ENCODE measurements around the gene PDE4D. TPM values are rescaled to one million over a fixed set of nuclear protein-coding genes. Genes with fewer than 3 reads are reported as not detected.

Gene PDE4D
- total RNA-seq, 2 experiments from 2014 or later = 40.5 to 41.2 TPM

DNA sequence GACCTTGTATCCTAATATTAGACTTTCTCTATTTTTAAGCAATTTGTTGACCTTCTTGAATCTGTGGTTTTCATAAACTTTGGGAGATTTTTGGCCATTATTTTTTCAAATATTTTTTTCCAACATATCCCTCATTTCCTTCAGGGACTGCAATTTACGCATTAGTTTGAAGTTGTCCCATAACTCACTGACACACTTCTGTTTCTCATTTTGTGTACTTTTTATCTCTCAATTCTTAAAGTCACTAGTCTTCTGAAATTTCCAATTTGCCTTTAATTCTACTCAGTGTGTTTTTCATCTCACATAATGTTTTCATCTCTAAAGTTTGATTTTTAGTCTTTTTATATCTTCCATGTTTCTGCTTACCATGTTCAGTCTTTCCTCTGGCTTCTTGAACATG, 953.9 kb downstream of the PDE4D start:
- peaks cover 6% of the 10 kb centered on the region for H3K4me1 Mint-ChIP-seq (ENCODE audit: low read depth)

DNA sequence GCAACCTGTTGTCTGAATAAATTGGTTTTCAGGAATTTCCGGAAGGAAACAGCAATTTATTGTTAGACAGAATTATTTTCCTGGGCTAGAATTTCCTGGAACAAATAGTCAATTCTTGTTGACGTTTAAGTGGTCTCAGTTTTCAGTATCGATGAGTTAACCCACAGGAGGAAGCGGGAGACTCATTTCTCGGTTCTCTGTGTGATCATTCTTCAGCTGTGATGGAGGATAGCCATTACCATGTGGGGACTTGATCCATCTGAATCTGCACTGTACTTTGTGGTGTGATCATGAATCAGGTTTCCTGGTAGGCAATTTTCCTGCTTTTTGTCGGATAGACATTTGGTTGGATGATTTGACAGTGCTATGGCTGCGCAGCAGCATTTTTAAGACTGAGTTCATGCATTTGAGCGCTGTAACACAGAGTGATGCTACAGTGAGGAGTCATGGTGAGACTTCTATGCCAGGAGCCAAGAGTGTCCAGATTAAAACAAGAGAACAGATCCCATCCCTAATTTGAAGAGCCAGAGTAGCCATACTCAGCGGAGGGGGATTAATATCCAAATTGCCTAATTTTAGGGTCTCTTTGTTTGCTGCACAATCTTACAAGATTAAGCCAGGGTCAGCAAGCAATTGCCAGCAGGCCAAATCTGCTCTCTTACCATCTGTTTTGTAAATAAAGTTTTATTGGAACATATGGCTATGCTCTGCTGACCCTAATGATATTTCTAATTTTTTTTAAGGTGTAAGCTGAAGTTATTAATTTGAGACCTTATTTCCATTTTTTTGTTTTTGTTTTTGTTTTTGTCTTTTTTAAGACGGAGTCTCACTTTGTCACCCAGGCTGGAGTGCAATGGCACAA, 954.7 kb downstream of the PDE4D start:
- intact Hi-C loops (cut with micrococcal nuclease) = no loop called here
- DNase-seq = no peak
- no peaks in the 10 kb centered on the region for H3K27me3 Mint-ChIP-seq (ENCODE audit: low read depth)
- H3K9me3 Mint-ChIP-seq = peaks cover 2% of the 10 kb centered on the region
- H3K4me1 Mint-ChIP-seq (ENCODE audit: low read depth) = peaks cover 15% of the 10 kb centered on the region
- no peak overlapping the region for H3K4me3 Mint-ChIP-seq
- H3K27ac Mint-ChIP-seq = no peak overlapping the region
- CTCF ChIA-PET = no interaction called here
- H3K36me3 Mint-ChIP-seq (ENCODE audit: low read depth) = no peaks in the 10 kb centered on the region

More for the DNA sequence above, 953.9 kb downstream of the PDE4D start:
- intact Hi-C loops (cut with micrococcal nuclease) = no loop called here
- no peaks in the 10 kb centered on the region for H3K27me3 Mint-ChIP-seq (ENCODE audit: low read depth)
- H3K36me3 Mint-ChIP-seq (ENCODE audit: low read depth) = no peaks in the 10 kb centered on the region
- CTCF ChIA-PET = no interaction called here
- no peak overlapping the region for H3K27ac Mint-ChIP-seq
- no peak overlapping the region for H3K4me3 Mint-ChIP-seq
- peaks cover 2% of the 10 kb centered on the region for H3K9me3 Mint-ChIP-seq
- no peak for DNase-seq

DNA sequence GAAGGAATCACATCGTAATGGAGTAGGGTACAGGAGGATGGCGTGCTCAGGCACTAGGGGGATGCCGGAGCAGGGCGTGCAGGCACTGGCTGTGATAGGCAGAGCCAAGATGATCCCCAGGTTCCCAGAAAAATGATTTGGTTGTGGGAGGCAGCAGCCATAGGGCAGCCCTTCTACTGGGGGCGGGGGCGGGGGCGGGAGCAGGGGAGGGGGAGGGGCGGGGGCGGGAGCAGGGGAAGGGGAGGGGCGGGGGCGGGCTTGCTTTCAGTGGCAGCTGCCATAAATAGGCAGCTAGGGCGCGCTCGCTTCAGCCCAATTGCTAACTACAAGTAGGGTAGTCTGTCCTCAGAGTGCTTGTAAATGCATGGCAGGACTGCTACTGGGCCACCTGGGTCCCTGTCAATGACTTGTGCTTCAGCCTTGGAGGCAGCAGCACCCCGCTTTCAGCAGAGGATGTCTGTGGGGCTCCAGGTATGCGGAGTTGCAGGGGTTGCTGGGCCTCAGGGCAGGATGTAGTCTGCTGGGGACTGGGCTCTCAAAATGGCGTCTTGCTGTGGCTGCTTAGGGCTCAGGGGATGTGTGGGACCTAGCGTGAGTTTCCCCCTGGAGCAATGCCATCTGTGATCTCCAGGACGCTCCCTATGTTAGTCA, 956.4 kb downstream of the PDE4D start:
- DNase-seq = no peak

DNA sequence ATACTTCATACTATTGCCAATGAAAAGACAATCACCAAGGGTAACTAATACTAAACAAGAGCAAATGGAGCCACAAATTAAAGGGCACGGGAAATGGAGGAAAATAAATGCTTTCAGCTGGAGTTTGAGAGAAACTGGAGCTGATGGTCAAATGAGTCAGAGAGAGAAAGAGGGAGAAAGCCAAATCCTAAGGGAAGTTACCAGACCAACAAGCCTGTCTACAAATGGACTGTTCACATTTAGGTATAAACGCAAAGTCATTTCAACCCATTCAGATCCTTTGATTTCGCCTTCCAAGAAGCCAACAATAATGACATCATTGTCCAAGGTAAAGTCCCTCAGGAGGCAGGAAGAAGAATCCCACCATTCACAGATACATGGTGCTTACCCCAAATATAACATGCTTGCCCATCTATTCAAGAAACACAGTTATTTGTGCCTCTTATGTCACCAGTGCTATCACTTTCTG, 958.9 kb downstream of the PDE4D start:
- H3K36me3 Mint-ChIP-seq (ENCODE audit: low read depth) = no peaks in the 10 kb centered on the region
- no peaks in the 10 kb centered on the region for H3K27me3 Mint-ChIP-seq (ENCODE audit: low read depth)
- DNase-seq = no peak
- no peak overlapping the region for H3K4me3 Mint-ChIP-seq
- H3K4me1 Mint-ChIP-seq (ENCODE audit: low read depth) = peaks cover 30% of the 10 kb centered on the region
- intact Hi-C loops (cut with micrococcal nuclease) = loop anchor here (1.0 to 2.0 kb wide), 5 partner anchors 8 to 192 kb away; no protein-coding TSS in a partner anchor
- peaks cover 2% of the 10 kb centered on the region for H3K9me3 Mint-ChIP-seq
- CTCF ChIA-PET = interaction anchor here (0.7 to 1.7 kb wide), 3 partner anchors 43 to 105 kb away, joined by 3 to 5 read pairs (median 4); no protein-coding TSS in a partner anchor
- H3K27ac Mint-ChIP-seq = peak overlapping the region; percentile 3

More for the DNA sequence above, 956.4 kb downstream of the PDE4D start:
- no peak overlapping the region for H3K27ac Mint-ChIP-seq
- H3K27me3 Mint-ChIP-seq (ENCODE audit: low read depth) = no peaks in the 10 kb centered on the region
- H3K4me1 Mint-ChIP-seq (ENCODE audit: low read depth) = peaks cover 29% of the 10 kb centered on the region
- peaks cover 2% of the 10 kb centered on the region for H3K9me3 Mint-ChIP-seq
- intact Hi-C loops (cut with micrococcal nuclease) = no loop called here
- no peak overlapping the region for H3K4me3 Mint-ChIP-seq
- no peaks in the 10 kb centered on the region for H3K36me3 Mint-ChIP-seq (ENCODE audit: low read depth)
- CTCF ChIA-PET = no interaction called here

DNA sequence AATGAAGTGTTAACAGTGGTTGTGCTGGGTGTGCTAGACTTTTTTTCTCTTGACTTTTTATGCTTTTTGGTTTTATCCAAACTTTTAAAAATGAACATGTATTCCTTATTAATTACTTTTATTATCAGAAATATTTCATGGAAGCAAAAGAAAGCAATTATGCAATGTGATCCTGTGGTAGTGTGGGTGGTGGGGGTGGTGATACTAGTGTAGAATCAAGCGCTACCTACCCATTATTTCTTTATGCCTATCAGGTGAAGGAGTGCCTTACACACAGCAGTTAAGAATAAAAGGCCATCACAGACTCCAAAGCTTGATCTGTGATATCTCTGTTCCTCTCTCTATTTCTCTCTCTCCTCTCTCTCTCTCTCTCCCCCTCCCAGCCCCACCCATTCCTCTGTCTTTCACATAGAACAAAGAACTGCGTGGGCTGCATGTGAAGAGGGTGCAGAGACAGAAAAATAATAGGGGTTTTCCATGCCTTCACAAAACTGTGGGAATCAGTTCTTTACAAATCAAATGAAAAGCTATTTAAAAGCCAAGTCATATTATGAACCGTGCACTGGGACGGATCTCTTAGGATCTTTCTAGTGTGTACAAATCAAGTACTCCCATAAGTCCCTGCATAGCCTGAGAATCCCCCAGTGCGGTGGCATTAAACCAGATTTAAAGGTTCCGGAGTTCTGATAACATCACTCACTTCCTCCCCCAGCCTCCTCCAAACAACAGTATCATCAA, 959.5 kb downstream of the PDE4D start:
- H3K4me1 Mint-ChIP-seq (ENCODE audit: low read depth) = peaks cover 30% of the 10 kb centered on the region
- DNase-seq = peak; percentile 76
- peaks cover 2% of the 10 kb centered on the region for H3K9me3 Mint-ChIP-seq
- CTCF ChIA-PET = interaction anchor here (0.7 to 1.7 kb wide), 3 partner anchors 42 to 106 kb away, joined by 3 to 5 read pairs (median 4); no protein-coding TSS in a partner anchor
- intact Hi-C loops (cut with micrococcal nuclease) = loop anchor here (1.0 to 2.0 kb wide), 5 partner anchors 8 to 193 kb away; no protein-coding TSS in a partner anchor
- H3K27me3 Mint-ChIP-seq (ENCODE audit: low read depth) = no peaks in the 10 kb centered on the region
- H3K36me3 Mint-ChIP-seq (ENCODE audit: low read depth) = no peaks in the 10 kb centered on the region
- peak overlapping the region; percentile 20 for H3K4me3 Mint-ChIP-seq
- H3K27ac Mint-ChIP-seq = peak overlapping the region; percentile 3

DNA sequence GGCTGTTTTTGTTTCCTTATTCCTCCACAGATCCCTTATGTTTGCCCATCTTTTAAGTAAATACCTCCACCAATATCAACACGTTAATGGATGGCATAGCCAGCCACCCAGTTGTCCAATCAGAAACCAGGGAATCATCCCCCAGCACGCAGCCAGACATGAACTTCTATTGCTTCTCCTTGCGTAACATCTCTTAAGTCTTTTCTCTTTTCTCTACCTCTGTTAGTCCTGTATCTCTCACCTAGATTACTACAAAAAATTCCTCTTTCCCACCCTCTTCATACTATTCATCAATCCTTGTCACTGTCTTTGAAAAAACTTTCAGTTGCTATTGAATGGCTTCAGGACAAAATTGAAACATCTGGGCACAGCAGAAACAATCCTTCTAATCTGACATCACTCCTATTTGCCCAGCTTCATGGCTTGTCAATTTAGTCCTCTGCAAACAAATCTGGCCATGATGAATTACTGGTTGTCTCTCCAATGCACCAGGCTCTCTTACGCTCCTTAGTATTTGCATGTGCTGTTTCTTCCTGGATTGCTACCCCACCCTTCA, 961.4 kb downstream of the PDE4D start:
- Mint-ChIP-seq H3K27me3 (ENCODE audit: low read depth) (no peaks in the 10 kb centered on the region), H3K27ac (no peak overlapping the region), H3K9me3 (peaks cover 2% of the 10 kb centered on the region), H3K4me3 (no peak overlapping the region), H3K4me1 (ENCODE audit: low read depth) (peaks cover 40% of the 10 kb centered on the region), H3K36me3 (ENCODE audit: low read depth) (no peaks in the 10 kb centered on the region)
- no peak for DNase-seq
- CTCF ChIA-PET = interaction anchor here (1.1 kb wide), 1 partner anchor 40 kb away, joined by 3 read pairs; no protein-coding TSS in a partner anchor
- intact Hi-C loops (cut with micrococcal nuclease) = no loop called here

DNA sequence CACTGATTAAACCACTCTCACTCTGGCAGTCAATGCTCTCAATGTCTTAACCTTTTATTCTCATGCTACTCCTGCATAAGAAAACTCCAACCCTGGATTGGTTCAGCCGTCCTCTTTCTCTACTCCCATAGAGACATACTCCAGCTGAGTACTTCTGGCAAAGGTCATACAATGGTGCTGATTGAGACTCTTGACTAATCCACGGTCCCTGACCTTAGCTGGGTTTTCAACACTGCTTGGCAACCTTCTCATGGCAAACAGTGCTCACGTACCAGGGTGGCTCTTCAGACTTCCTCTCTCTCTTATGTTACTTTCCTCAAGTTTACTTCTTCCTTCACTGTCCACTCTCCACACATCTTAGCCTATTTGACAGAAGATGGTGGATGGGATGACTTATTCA, 963.0 kb downstream of the PDE4D start:
- DNase-seq = no peak
- Mint-ChIP-seq H3K4me1 (ENCODE audit: low read depth) (peaks cover 55% of the 10 kb centered on the region), H3K27ac (no peak overlapping the region), H3K36me3 (ENCODE audit: low read depth) (no peaks in the 10 kb centered on the region), H3K27me3 (ENCODE audit: low read depth) (no peaks in the 10 kb centered on the region), H3K9me3 (peaks cover 2% of the 10 kb centered on the region), H3K4me3 (no peak overlapping the region)
- intact Hi-C loops (cut with micrococcal nuclease) = no loop called here
- CTCF ChIA-PET = no interaction called here

DNA sequence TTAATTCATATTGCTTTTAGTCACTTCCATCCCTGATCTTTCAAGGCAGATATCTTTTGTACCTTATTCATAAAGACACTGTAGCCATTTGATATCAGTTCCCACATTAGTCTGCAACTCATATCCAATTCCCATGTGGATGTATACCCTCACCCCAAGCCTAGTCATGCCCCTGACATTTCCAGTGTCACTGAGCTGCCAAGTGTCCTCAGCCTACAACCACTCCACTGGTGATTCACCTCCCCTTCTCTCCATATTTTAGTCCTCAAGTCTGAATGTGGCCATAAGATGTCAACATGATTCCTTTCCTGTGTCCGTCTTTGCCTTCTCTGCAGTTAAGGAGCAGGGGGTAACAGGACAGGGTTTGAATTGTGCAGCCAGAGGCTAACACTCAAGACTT, 963.8 kb downstream of the PDE4D start:
- H3K9me3 Mint-ChIP-seq = no peaks in the 10 kb centered on the region
- peaks cover 54% of the 10 kb centered on the region for H3K4me1 Mint-ChIP-seq (ENCODE audit: low read depth)
- no peak overlapping the region for H3K4me3 Mint-ChIP-seq
- H3K27me3 Mint-ChIP-seq (ENCODE audit: low read depth) = no peaks in the 10 kb centered on the region
- H3K36me3 Mint-ChIP-seq (ENCODE audit: low read depth) = no peaks in the 10 kb centered on the region
- no peak for DNase-seq
- no peak overlapping the region for H3K27ac Mint-ChIP-seq
- intact Hi-C loops (cut with micrococcal nuclease) = no loop called here
- CTCF ChIA-PET = no interaction called here

DNA sequence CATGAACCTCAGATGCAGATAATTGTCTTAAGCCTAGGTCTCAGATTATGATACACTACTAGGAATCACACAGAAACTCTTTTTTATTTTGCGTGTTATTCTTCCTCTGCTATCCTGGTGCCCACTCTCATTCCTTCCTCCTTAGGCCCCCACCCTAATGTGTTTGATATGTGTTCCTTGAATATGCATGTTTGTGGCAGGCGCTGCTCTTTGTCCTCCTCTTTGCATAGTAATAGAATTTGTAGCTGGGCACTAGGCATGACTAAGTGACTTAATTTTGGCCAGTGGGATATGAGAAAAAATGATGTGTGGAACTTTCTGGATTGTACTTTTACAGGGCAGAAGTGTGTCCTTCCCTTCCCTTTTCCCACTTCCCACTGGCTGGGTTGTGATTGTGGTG, 965.6 kb downstream of the PDE4D start:
- CTCF ChIA-PET = no interaction called here
- no peak overlapping the region for H3K4me3 Mint-ChIP-seq
- intact Hi-C loops (cut with micrococcal nuclease) = loop anchor here (1.0 to 2.0 kb wide), 3 partner anchors 37 to 93 kb away; no protein-coding TSS in a partner anchor
- peak overlapping the region; percentile 2 for H3K27ac Mint-ChIP-seq
- no peak for DNase-seq
- H3K9me3 Mint-ChIP-seq = no peaks in the 10 kb centered on the region
- no peaks in the 10 kb centered on the region for H3K36me3 Mint-ChIP-seq (ENCODE audit: low read depth)
- peaks cover 41% of the 10 kb centered on the region for H3K4me1 Mint-ChIP-seq (ENCODE audit: low read depth)
- no peaks in the 10 kb centered on the region for H3K27me3 Mint-ChIP-seq (ENCODE audit: low read depth)

DNA sequence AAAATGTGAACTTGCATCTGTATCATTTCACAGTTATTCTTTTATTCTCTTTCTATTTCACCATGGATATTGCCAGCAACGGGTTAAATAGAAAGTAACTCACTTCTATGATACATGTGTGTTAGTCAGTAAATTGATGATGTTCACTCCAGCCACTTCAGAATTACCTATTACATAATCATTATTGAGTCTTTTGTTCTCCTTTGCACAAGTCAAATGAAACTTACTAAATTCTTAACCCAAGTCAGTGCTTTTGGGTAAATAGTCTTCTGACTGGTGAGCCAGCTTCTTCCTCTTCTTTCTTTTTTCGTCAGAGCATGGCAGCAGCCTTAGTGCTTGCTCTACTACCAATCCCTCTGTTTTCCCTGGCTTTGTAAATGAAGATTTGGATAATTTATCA, 966.3 kb downstream of the PDE4D start:
- no peaks in the 10 kb centered on the region for H3K36me3 Mint-ChIP-seq (ENCODE audit: low read depth)
- H3K4me3 Mint-ChIP-seq = no peak overlapping the region
- intact Hi-C loops (cut with micrococcal nuclease) = loop anchor here (1.0 to 2.0 kb wide), 3 partner anchors 36 to 94 kb away; no protein-coding TSS in a partner anchor
- H3K27me3 Mint-ChIP-seq (ENCODE audit: low read depth) = no peaks in the 10 kb centered on the region
- DNase-seq = no peak
- H3K27ac Mint-ChIP-seq = no peak overlapping the region
- H3K4me1 Mint-ChIP-seq (ENCODE audit: low read depth) = peaks cover 35% of the 10 kb centered on the region
- CTCF ChIA-PET = interaction anchor here (1.3 kb wide), 1 partner anchor 36 kb away, joined by 4 read pairs; no protein-coding TSS in a partner anchor
- H3K9me3 Mint-ChIP-seq = no peaks in the 10 kb centered on the region

DNA sequence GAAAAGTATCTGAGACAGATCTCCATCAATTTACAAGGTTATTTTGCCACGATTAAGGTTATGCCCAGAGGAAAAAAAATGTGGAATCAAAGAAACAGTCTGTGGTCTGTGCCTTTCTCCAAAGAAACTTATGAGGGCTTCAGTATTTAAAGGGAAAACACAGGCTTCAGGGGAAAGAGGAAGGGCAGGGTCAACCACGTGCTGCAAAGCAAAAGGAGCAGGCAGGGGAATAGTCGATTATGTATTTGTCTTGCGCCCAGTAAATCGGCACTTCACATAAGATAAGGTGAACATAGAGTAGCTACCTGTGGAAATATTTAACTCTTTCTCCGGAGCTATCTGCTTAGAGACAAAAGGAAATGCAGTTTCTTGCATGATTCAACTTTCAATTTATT, 967.0 kb downstream of the PDE4D start:
- Mint-ChIP-seq H3K4me1 (ENCODE audit: low read depth) (peaks cover 34% of the 10 kb centered on the region), H3K27ac (peak overlapping the region; percentile 84), H3K4me3 (peak overlapping the region; percentile 39), H3K9me3 (no peaks in the 10 kb centered on the region), H3K36me3 (ENCODE audit: low read depth) (no peaks in the 10 kb centered on the region), H3K27me3 (ENCODE audit: low read depth) (no peaks in the 10 kb centered on the region)
- CTCF ChIA-PET = interaction anchor here (1.3 kb wide), 1 partner anchor 35 kb away, joined by 4 read pairs; no protein-coding TSS in a partner anchor
- intact Hi-C loops (cut with micrococcal nuclease) = loop anchor here (1.0 to 2.0 kb wide), 4 partner anchors 8 to 312 kb away; no protein-coding TSS in a partner anchor
- DNase-seq = no peak
